ENCODE measurements around the gene FSTL4.

DNA sequence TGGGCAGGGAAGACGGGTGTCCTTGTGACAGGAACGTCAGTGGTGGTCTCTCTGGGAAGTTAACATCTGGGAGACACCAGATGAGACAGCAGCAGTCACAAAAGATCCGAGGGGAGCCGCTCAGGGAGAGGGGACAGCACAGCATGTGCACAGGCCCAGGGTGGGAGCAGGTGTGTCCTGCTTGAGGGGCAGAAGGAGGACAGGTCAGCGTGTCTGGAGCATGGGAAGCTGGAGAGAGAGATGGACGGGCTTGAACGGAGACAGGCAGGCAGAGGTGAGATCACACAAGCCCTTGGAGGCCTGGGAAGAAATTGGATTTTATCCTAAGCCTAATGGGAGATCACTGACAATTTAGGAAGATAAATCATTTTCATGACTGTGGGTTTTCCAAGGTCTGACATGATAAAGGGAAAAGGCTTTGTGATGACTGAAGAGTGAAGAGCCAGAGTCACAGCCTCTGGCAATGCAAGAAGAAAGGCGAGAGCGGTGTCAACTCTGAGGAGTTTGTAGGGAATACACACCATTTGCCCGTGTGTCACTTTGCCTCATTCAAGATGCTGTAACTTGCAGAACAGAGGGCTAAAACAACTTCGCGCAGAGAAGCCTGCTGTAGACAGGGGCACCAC lies 88.3 kb downstream of the FSTL4 start:
- TF ChIP-seq, protein P1, sequence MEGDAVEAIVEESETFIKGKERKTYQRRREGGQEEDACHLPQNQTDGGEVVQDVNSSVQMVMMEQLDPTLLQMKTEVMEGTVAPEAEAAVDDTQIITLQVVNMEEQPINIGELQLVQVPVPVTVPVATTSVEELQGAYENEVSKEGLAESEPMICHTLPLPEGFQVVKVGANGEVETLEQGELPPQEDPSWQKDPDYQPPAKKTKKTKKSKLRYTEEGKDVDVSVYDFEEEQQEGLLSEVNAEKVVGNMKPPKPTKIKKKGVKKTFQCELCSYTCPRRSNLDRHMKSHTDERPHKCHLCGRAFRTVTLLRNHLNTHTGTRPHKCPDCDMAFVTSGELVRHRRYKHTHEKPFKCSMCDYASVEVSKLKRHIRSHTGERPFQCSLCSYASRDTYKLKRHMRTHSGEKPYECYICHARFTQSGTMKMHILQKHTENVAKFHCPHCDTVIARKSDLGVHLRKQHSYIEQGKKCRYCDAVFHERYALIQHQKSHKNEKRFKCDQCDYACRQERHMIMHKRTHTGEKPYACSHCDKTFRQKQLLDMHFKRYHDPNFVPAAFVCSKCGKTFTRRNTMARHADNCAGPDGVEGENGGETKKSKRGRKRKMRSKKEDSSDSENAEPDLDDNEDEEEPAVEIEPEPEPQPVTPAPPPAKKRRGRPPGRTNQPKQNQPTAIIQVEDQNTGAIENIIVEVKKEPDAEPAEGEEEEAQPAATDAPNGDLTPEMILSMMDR (IDR thresholded peaks at IDR 0.05): no peak
- TF ChIP-seq ZFX (IDR thresholded peaks at IDR 0.05; ENCODE audit: borderline replicate concordance): no peak
